Stimulated activated CD4-positive, alpha-beta T cell treated with anti-CD3 and anti-CD28 coated beads, TNF-alpha, amount 100 ng/mL, for 24 hours (primary cell): Measurements from ENCODE around the gene OR5H6.
"Not testable (repeated sequence)": the region's sequence is repeated elsewhere in the genome, so short reads cannot be mapped to it uniquely, and the experiment has no call there.

Experiments used
- DNase-seq, 3 experiments: peaks; one replicate each; pipeline ENCODE4 v3.0.0-alpha.2; 2020; ENCODE audit warnings: low read depth in 3 of 3

The OR5H6 gene

DNA sequence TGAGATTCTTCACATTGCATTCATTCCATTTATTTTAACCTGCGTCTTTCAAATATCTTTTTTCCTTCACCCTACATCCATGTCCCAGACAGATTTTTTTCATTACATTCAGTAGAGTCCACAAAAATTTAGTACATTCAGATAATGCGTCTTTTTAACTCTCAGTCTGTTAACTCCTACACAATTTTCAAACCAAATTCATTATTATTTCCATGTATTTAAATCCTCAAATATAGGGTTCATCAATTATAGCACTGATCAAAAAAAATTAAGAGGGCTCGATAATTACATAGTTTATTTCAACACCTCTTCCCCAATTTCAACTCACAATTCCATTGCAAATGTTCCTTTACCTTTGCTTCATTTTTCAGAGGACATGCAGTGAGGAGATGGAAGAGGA is at the start of gene OR5H6:
Gene OR5H6, plus strand, starts transcription at position 301 of the 400 bp plus-strand sequence. Its CDS starts 89 bp downstream, at position 390.
- DNase-seq, result no peak

DNA sequence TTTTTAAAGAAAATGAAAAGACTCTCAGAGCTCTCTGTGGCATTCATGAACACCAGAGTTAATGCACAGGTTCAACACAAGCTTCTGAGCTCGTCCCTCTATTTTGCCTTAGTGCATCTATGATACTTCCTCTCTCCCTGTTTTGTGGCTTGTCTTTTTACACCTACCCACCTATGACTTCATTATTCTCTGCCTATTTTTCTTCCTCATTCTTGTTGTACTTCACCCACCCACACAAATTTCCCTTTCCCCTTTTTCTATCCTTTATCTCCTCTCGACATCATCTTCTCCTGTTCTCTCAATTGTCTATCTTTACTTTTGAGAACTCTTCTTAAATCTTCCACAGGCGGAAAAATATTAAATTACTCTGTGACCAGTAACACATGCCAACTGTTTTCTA is 49.0 kb upstream of the OR5H6 start:
- no peak for DNase-seq

DNA sequence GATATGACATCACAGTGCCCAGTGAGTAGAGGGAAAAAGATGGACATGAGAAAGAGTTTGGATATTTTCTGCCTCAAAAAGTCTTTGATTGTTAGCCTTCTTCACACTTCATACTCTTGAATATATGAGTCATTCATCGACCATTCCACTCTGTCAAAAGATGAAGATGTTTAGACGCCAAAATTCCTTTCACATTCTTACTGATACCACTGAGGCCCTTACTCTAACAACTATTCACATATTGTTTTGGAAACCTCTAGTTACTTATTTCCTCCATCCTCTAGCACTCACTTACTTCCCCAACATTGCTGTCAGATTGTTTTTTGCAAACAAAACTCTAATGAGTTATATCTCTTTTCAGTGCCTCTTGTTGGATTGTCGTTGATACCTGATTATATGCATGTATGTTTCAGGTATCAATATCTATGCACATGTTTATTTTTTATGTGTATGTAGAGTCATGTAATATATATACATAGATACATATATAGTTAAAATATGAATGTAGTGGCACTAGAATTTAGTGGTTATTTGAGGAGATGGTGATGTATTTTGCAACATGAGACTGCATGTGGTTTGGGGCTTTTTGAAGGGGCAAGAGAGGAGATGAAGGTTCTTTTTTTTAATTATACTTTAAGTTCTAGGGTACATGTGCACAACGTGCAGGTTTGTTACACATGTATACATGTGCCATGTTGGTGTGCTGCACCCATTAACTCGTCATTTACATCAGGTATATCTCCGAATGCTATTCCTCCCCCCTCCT is 40.0 kb upstream of the OR5H6 start:
- no peak for DNase-seq

DNA sequence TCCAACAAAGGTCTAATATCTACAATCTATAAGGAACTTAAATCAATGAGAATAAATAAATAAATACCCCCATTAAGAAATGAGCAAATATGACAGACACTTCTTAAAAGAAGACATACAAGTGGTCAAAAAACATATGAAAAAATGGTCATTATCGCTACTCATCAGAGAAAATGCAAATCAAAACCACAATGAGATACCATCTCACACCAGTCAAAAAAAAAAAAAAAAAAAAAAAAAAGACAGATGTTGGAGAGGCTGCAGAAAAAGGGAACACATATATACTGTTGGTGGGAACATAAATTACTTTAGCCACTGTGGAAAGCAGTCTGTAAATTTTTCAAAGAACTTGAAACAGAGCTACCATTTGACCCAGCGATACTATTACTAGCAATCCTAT is 31.6 kb upstream of the OR5H6 start:
- no peak for DNase-seq

DNA sequence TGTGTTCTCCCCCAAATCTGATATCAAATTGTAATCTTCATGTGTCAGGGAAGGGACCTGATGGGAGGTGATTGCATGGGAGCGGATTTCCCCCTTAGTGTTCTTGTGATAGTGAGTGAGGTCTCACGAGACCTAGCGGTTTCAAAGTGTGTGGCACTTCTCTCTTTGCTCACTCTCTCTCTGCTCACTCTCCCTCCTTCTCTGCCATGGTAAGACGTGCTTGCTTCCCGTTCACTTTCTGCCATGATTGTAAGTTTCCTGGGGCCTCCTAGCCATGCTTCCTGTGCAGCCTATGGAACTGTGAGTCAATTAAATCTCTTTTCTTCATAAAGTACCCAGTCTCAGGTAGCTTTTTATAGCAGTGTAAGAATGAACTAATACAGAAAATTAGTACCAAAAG is 30.6 kb upstream of the OR5H6 start:
- no peak for DNase-seq

DNA sequence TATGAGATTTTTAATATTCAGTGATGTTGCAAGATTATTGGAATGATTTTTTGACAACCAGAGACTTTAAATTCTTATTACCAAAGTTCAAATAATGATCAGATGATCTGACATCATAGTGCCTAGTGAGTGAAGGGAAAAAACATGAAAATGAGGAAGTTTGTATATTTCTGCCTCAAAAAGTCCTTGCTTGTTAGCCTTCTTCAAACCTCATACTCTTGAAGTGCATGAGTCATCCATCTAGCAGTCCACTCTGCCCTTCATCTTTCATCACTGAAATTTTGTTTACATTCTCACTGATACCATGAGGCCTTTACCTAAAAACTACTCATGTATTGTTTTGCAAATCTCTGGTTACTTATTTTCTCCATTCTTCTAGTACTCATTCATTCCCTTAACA is 23.9 kb upstream of the OR5H6 start:
- DNase-seq, result no peak

DNA sequence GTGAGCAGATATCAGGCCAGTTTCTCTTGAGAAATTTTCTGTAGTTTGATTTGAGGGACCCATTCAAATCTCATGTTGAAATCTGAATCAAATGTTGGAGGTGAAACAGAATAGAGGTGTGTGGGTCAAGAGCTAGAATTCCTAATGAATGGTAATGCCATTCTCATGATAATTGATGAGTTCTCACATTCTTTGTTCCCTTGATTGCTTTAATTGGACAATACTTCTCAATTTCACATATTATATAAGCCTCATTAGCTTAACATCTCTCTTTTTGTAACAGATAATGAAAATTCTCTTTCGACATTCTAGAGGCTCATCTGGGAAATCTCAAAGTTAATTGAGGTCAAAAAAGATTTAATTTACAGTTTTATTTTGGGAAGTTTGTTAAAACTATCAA is 21.9 kb upstream of the OR5H6 start:
- DNase-seq, result no peak

DNA sequence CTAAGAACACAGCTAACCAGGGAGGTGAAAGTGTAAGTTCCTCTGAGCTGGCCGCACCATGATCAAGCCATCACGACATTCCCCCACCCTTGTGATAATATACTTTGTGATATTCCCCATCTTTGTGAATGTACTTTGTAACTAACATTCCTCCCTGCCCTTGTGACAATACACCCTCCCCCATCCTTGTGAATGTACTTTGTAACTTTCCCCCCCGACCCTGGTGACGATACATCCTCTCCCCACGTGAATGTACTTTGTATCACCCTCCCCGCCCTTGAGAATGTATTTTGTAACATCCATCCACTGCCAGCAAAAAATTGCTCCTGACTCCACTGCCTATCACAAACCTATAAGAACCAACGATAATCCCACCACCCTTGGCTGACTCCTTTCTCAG is 20.2 kb upstream of the OR5H6 start:
- DNase-seq, result no peak

DNA sequence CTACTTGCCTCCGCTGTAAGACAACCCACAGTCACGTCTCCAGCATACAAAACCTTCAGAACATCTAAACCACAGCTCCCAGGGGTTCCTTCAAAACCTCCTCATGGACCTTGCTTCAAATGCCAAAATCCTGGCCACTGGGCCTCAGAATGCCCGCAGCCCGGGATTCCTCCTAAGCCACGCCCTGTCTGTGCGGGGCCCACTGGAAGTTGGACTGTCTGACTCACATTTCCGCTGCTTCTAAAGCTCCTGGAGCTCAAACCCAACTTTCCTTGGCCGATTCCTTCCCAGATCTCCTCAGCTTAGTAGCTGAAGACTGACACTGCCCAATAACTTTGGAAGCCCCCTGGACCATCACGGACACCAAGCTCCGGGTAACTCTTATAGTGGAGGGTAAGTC is 17.9 kb upstream of the OR5H6 start:
- DNase-seq, result no peak

DNA sequence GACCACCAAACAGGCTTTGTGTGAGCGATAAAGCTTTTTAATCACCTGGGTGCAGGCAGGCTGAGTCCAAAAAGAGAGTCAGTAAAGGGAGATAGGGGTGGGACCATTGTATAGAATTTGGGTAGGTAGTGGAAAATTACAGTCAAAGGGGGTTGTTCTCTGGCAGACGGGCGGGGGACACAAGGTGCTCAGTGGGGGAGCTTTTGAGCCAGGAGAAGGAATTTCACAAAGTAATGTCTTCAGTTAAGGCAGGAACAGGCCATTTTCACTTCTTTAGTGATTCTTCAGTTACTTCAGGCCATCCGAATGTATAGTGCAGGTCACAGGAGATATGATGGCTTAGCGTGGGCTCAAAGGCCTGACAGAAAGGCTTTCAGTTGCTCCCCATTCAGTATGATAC is 8.0 kb upstream of the OR5H6 start:
- DNase-seq, result not testable (repeated sequence)

DNA sequence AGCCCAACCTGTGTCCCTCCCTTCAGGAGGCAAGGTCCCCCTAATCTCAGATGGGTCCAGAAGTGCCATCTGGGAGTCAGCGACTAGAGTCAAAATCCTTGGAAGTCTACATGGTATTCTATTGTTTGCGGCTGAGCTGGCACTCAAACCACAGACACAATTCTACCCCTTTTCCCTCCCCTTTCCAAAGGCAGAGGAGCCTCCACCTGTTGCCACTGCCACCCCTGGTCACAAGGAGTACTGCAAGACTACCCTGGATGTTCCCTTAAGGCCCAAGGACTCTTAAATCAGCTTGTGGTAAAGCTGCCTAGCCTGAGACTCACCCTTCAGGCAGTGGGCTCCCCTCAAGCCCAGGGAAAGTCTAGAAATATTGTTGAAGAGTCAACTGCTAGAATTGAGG is 4.3 kb upstream of the OR5H6 start:
- DNase-seq, result no peak

DNA sequence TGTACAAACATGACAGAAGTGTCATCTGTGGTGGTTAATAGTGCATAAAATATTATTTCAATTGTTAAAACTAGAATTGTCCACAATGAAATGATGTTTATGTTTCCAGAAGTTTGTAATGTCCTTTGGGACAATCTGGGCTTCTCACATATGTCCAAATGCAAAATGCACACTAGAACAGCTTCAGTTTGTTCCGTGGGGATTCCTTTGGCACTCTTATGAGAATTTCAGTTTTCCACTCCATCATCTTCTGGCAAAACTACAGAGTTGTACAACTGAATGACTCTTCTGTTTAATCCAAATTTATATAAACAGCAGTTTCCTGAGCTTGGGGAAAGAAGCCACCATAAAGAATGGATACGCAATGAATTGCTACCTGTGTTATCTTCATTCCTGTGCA is 2.0 kb upstream of the OR5H6 start:
- DNase-seq, result no peak

DNA sequence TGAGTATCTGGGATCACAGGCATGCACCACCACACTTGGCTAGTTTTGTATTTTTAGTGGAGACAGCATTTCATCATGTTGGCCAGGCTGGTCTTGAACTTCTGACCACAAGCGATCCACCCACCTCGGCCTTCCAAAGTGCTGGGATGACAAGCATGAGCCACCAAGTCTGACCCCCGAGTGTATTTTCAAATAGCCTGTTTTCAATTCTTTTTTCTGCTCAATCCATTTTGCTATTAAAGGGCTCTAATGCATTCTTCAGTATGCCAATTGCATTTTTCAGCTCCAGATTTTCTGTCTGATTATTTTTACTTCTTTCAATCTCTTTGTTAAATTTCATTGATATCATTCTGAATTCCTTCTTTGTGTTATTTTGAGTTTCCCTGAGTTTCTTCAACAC is 5.8 kb downstream of the OR5H6 start:
- DNase-seq, result no peak

DNA sequence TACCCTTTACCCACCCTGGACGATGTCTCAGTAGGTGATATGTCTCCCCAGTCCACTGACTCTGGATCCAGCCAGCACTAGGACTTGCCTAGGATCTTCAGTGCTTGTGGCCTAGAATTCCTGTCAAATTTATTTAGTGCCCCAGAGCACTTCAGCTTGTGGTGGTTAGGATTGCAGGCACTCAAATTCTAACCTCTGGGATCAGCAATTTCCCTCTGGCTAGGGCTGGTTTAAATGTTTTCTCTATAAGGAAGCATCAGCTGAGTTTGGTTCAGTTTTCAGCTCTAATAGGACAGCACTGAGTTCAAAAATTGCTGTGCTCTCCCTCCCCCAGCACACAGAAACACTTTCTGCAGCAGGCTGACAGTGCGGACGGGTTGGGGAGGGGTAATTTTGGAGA is 8.1 kb downstream of the OR5H6 start:
- no peak for DNase-seq

DNA sequence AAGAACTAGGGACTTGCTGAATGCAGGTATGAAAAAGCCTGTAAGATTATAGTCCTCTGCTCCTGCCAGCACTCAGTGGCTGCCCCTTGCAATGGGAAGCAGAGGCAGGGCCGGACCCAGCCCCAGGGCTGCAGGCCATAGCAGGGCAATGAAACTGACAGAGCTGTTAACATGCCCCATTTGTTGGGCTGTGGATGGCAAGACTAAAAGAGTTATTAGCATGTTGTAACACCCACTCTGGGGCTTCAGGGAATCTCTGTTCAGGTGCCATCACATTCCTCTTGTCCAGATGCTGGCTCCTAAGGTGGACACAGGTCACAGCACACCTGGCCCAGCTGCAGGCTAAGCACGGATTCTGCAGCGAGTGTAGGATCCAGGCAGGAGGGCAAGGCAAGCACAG is 10.9 kb downstream of the OR5H6 start:
- no peak for DNase-seq

DNA sequence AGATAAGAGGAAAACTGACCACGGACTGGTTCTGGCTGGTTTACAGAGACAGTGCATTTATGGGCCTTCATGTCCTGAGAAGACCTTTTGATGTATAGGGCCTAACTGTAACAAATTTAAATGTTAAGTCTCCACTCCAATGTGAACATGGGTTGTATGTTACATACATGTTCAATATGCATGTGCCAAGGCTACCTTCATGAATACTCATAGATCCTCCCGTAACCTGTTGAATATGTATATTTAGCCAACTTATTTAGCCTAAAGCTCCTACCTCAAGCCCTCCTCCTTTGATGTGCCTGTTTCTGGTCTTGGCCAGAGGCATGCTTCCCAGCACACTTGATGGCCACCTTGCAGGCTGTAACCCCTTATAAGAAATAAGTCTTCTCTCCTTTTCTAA is 18.2 kb downstream of the OR5H6 start, which contains the start of gene OR5H2:
Gene OR5H2, plus strand, starts transcription at position 301 of the 400 bp plus-strand sequence. CDS start 398 bp downstream, outside the sequence.
- no peak for DNase-seq

DNA sequence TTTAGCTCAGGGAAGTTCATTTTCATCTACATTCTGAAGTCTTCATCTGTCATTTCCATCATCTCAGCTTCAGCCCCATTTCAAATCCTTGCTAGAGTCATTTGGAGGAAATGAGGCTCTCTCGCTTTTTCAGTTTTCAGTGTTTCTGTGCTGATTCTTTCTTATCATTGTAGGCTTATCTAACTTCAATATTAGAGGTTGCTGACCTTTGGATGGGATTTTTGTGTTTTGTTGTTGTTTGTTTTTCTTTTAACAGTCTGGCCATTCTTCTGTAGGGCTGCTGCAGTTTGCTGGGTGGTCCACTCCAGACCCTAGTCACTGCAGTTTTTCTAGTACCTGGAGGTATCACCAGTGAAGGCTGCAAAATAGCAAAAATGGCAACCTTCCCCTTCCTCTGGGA is 26.9 kb downstream of the OR5H6 start:
- DNase-seq, result no peak

DNA sequence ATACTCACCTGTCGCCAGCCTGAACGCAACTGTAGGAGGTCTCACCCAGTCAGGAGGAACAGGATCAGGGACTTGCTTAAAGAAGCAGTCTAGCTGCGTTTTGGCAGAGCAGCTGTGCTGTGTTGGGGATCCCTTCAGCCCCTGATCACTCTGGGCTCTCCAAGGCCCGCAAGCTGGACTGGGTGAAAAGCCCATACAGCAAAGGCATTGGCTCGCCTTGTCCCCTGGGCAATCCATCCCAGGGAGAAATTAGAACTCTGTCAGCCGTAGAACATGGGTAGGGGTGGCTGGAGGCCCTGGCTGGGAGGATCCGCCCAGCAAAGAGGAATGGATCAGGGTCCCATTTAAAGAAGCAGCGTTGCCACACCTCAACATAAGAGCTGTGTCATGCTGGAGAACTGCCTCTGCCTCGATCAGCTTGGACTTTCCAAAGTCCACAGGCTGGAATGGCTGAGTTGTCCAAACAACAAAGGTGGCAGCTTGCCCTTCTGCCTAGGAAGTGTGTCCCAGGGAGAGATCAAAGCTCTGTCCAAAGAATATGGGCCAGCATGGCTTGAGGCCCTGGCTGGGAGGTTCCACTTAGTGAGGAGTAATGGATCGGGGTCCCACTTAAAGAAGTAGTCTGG is 27.4 kb downstream of the OR5H6 start:
- DNase-seq, result no peak
